GM19023 (cell line): ENCODE results near the gene TMEM178B.
"Not testable (repeated sequence)": the region's sequence is repeated elsewhere in the genome, so short reads cannot be mapped to it uniquely, and the experiment has no call there.

Source experiments
- ATAC-seq: cut with Tn5 transposase; IDR thresholded peaks from one replicate; pipeline ENCODE4 v1.9.1; 2021; ENCODE audit warnings: mild to moderate bottlenecking, moderate library complexity; ENCODE audit not compliant: unreplicated experiment

Gene TMEM178B

GRCh38 chr7:141073641-141074161 lies at the start of gene TMEM178B:
Gene TMEM178B, plus strand, starts transcription at chr7:141074064.
- ATAC-seq, result no peak

GRCh38 chr7:141024668-141025067 lies 49.2 kb upstream of the TMEM178B start:
- no peak for ATAC-seq

GRCh38 chr7:141027043-141027442 lies 46.8 kb upstream of the TMEM178B start:
- no peak for ATAC-seq

GRCh38 chr7:141028767-141029166 lies 45.1 kb upstream of the TMEM178B start:
- no peak for ATAC-seq

- not testable (repeated sequence) for ATAC-seq
These were observed 41.1 kb upstream of the TMEM178B start for GRCh38 chr7:141032539-141033323.

GRCh38 chr7:141038100-141038499 lies 35.8 kb upstream of the TMEM178B start:
- ATAC-seq, result not testable (repeated sequence)

- no peak for ATAC-seq
These were observed 34.5 kb upstream of the TMEM178B start for GRCh38 chr7:141039376-141039775.

- ATAC-seq, result no peak
These were observed 31.4 kb upstream of the TMEM178B start for GRCh38 chr7:141042222-141043193.

- no peak for ATAC-seq
These were observed 30.2 kb upstream of the TMEM178B start for GRCh38 chr7:141043616-141044015.

- ATAC-seq, result no peak
These were observed 28.6 kb upstream of the TMEM178B start for GRCh38 chr7:141045126-141045841.

GRCh38 chr7:141045842-141046620 lies 27.8 kb upstream of the TMEM178B start:
- ATAC-seq, result no peak

GRCh38 chr7:141053626-141054025 lies 20.2 kb upstream of the TMEM178B start:
- ATAC-seq, result no peak

GRCh38 chr7:141055146-141055545 lies 18.7 kb upstream of the TMEM178B start:
- no peak for ATAC-seq

- ATAC-seq, result no peak
These were observed 16.1 kb upstream of the TMEM178B start for GRCh38 chr7:141057788-141058187.

GRCh38 chr7:141067856-141068255 lies 6.0 kb upstream of the TMEM178B start:
- ATAC-seq, result not testable (repeated sequence)

GRCh38 chr7:141071260-141071854 lies 2.5 kb upstream of the TMEM178B start:
- no peak for ATAC-seq

GRCh38 chr7:141071855-141072547 lies 1.9 kb upstream of the TMEM178B start:
- no peak for ATAC-seq

GRCh38 chr7:141072548-141073172 lies 1.2 kb upstream of the TMEM178B start:
- no peak for ATAC-seq
